ENCODE results near the gene IFNAR1.

GRCh38 chr21:33332143-33332542 lies 7.4 kb downstream of the IFNAR1 start:
- TF ChIP-seq, protein P1, sequence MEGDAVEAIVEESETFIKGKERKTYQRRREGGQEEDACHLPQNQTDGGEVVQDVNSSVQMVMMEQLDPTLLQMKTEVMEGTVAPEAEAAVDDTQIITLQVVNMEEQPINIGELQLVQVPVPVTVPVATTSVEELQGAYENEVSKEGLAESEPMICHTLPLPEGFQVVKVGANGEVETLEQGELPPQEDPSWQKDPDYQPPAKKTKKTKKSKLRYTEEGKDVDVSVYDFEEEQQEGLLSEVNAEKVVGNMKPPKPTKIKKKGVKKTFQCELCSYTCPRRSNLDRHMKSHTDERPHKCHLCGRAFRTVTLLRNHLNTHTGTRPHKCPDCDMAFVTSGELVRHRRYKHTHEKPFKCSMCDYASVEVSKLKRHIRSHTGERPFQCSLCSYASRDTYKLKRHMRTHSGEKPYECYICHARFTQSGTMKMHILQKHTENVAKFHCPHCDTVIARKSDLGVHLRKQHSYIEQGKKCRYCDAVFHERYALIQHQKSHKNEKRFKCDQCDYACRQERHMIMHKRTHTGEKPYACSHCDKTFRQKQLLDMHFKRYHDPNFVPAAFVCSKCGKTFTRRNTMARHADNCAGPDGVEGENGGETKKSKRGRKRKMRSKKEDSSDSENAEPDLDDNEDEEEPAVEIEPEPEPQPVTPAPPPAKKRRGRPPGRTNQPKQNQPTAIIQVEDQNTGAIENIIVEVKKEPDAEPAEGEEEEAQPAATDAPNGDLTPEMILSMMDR (IDR thresholded peaks at IDR 0.05), result no peak
- TF ChIP-seq POLR2A (IDR thresholded peaks at IDR 0.05), result no peak

Data from testis (tissue), 2 donors.